Measurements from ENCODE around the gene ZNF469. TPM values are rescaled to one million over a fixed set of nuclear protein-coding genes. Genes with fewer than 3 reads are reported as not detected.

Gene ZNF469
- total RNA-seq (1 to 10 TPM; 1.3 to 1.9 (median 1.8) TPM), polyA plus RNA-seq (0.84 TPM)
- long read RNA-seq, donor 1, full-length matches to known transcripts = 5 of 5 reads
- long read RNA-seq, donor 1, partial matches to known transcripts = 0 of 5 reads
- long read RNA-seq, donor 1, other reads (novel, unspliced or antisense) = 0 of 5 reads
- long read RNA-seq, donor 2, full-length matches to known transcripts = 1 of 1 reads
- long read RNA-seq, donor 2, partial matches to known transcripts = 0 of 1 reads
- long read RNA-seq, donor 2, other reads (novel, unspliced or antisense) = 0 of 1 reads
- long read RNA-seq, donor 3, full-length matches to known transcripts = 2 of 2 reads
- long read RNA-seq, donor 3, partial matches to known transcripts = 0 of 2 reads
- long read RNA-seq, donor 3, other reads (novel, unspliced or antisense) = 0 of 2 reads
- long read RNA-seq, donor 4, full-length matches to known transcripts = 1 of 1 reads
- long read RNA-seq, donor 4, partial matches to known transcripts = 0 of 1 reads
- long read RNA-seq, donor 4, other reads (novel, unspliced or antisense) = 0 of 1 reads

- Histone ChIP-seq H3K27ac (ENCODE audit: low read length) (no peak within 1 kb of the TSS), H3K27me3 (ENCODE audit: control insufficient read depth, insufficient read depth) (no peaks in the 10 kb centered on the region), H3K4me3 (ENCODE audit: low read length) (peak within 1 kb of the TSS; percentile 50), H3K4me1 (ENCODE audit: control insufficient read depth, insufficient read depth, low read length) (no peaks in the 10 kb centered on the region), H3K9me3 (ENCODE audit: control insufficient read depth, low read length) (no peaks in the 10 kb centered on the region)
- intact Hi-C loops (cut with DNase I) = loop anchor here in 1 of 4 donors (10.0 kb wide), 1 partner anchor 188 kb away; no protein-coding TSS in a partner anchor
- DNase-seq (peak; percentile 28 to 74 (median 68)), ATAC-seq (peak; percentile 29 to 37)
- 8% methylated on average over 87 of the region's 87 CpGs for WGBS
Measured at GRCh38 chr16:88382491-88383400, at the start of gene ZNF469. Gene ZNF469, plus strand, starts transcription at chr16:88382959. Its CDS starts 44,512 bp downstream, at chr16:88427471.

- Histone ChIP-seq H3K27me3 (ENCODE audit: control insufficient read depth, insufficient read depth) (no peaks in the 10 kb centered on the region), H3K27ac (ENCODE audit: low read length) (no peak overlapping the region), H3K4me1 (ENCODE audit: control insufficient read depth, insufficient read depth, low read length) (no peaks in the 10 kb centered on the region), H3K4me3 (ENCODE audit: low read length) (no peak overlapping the region), H3K9me3 (ENCODE audit: control insufficient read depth, low read length) (no peaks in the 10 kb centered on the region)
- ATAC-seq = no peak
- WGBS = 81% methylated on average over 10 of the region's 10 CpGs
- DNase-seq = no peak
- intact Hi-C loops (cut with DNase I) = no loop called here
Measured at GRCh38 chr16:88333848-88334777, 48.6 kb upstream of the ZNF469 start.

GRCh38 chr16:88334778-88335720 lies 47.7 kb upstream of the ZNF469 start:
- no peaks in the 10 kb centered on the region for H3K4me1 ChIP-seq (ENCODE audit: control insufficient read depth, insufficient read depth, low read length)
- no peaks in the 10 kb centered on the region for H3K27me3 ChIP-seq (ENCODE audit: control insufficient read depth, insufficient read depth)
- WGBS = 84% methylated on average over 29 of the region's 29 CpGs
- no peaks in the 10 kb centered on the region for H3K9me3 ChIP-seq (ENCODE audit: control insufficient read depth, low read length)
- intact Hi-C loops (cut with DNase I) = no loop called here
- ATAC-seq = no peak
- H3K27ac ChIP-seq (ENCODE audit: low read length) = no peak overlapping the region
- peak in 1 of 3 donors; percentile 30 for DNase-seq
- no peak overlapping the region for H3K4me3 ChIP-seq (ENCODE audit: low read length)

- intact Hi-C loops (cut with DNase I) = no loop called here
- Histone ChIP-seq H3K27me3 (ENCODE audit: control insufficient read depth, insufficient read depth) (no peaks in the 10 kb centered on the region), H3K4me1 (ENCODE audit: control insufficient read depth, insufficient read depth, low read length) (no peaks in the 10 kb centered on the region), H3K9me3 (ENCODE audit: control insufficient read depth, low read length) (no peaks in the 10 kb centered on the region), H3K4me3 (ENCODE audit: low read length) (no peak overlapping the region), H3K27ac (ENCODE audit: low read length) (no peak overlapping the region)
- no peak for ATAC-seq
- WGBS = 94% methylated on average over 8 of the region's 8 CpGs
- DNase-seq = no peak
Measured at GRCh38 chr16:88337021-88337420, 45.7 kb upstream of the ZNF469 start.

GRCh38 chr16:88337538-88337937 lies 45.2 kb upstream of the ZNF469 start:
- WGBS = 90% methylated on average over 13 of the region's 13 CpGs
- no peaks in the 10 kb centered on the region for H3K9me3 ChIP-seq (ENCODE audit: control insufficient read depth, low read length)
- H3K4me1 ChIP-seq (ENCODE audit: control insufficient read depth, insufficient read depth, low read length) = no peaks in the 10 kb centered on the region
- intact Hi-C loops (cut with DNase I) = no loop called here
- ATAC-seq (no peak), DNase-seq (peak in 1 of 3 donors; percentile 5)
- no peak overlapping the region for H3K27ac ChIP-seq (ENCODE audit: low read length)
- H3K27me3 ChIP-seq (ENCODE audit: control insufficient read depth, insufficient read depth) = no peaks in the 10 kb centered on the region
- H3K4me3 ChIP-seq (ENCODE audit: low read length) = no peak overlapping the region

- Histone ChIP-seq H3K27me3 (ENCODE audit: control insufficient read depth, insufficient read depth) (no peaks in the 10 kb centered on the region), H3K27ac (ENCODE audit: low read length) (no peak overlapping the region), H3K4me3 (ENCODE audit: low read length) (no peak overlapping the region), H3K4me1 (ENCODE audit: control insufficient read depth, insufficient read depth, low read length) (no peaks in the 10 kb centered on the region), H3K9me3 (ENCODE audit: control insufficient read depth, low read length) (no peaks in the 10 kb centered on the region)
- peak in 2 of 3 donors; percentile 18 to 51 for DNase-seq
- 73% methylated on average over 16 of the region's 16 CpGs for WGBS
- intact Hi-C loops (cut with DNase I) = no loop called here
- peak in 1 of 2 donors; percentile 20 for ATAC-seq
Measured at GRCh38 chr16:88338111-88338510, 44.6 kb upstream of the ZNF469 start.

GRCh38 chr16:88338896-88339295 lies 43.9 kb upstream of the ZNF469 start:
- Histone ChIP-seq H3K27ac (ENCODE audit: low read length) (no peak overlapping the region), H3K9me3 (ENCODE audit: control insufficient read depth, low read length) (no peaks in the 10 kb centered on the region), H3K4me3 (ENCODE audit: low read length) (no peak overlapping the region), H3K4me1 (ENCODE audit: control insufficient read depth, insufficient read depth, low read length) (no peaks in the 10 kb centered on the region), H3K27me3 (ENCODE audit: control insufficient read depth, insufficient read depth) (no peaks in the 10 kb centered on the region)
- no peak for ATAC-seq
- intact Hi-C loops (cut with DNase I) = no loop called here
- WGBS = 80% methylated on average over 7 of the region's 7 CpGs
- peak in 1 of 3 donors; percentile 38 for DNase-seq

GRCh38 chr16:88339930-88340754 lies 42.6 kb upstream of the ZNF469 start:
- DNase-seq (peak in 2 of 3 donors; percentile 2 to 33), ATAC-seq (no peak)
- no peak overlapping the region for H3K4me3 ChIP-seq (ENCODE audit: low read length)
- H3K4me1 ChIP-seq (ENCODE audit: control insufficient read depth, insufficient read depth, low read length) = no peaks in the 10 kb centered on the region
- H3K27ac ChIP-seq (ENCODE audit: low read length) = no peak overlapping the region
- H3K9me3 ChIP-seq (ENCODE audit: control insufficient read depth, low read length) = no peaks in the 10 kb centered on the region
- intact Hi-C loops (cut with DNase I) = no loop called here
- 70% methylated on average over 20 of the region's 20 CpGs for WGBS
- H3K27me3 ChIP-seq (ENCODE audit: control insufficient read depth, insufficient read depth) = no peaks in the 10 kb centered on the region

- peak; percentile 9 to 44 (median 16) for DNase-seq
- H3K4me3 ChIP-seq (ENCODE audit: low read length) = no peak overlapping the region
- WGBS = 88% methylated on average over 11 of the region's 11 CpGs
- H3K27me3 ChIP-seq (ENCODE audit: control insufficient read depth, insufficient read depth) = no peaks in the 10 kb centered on the region
- no peak overlapping the region for H3K27ac ChIP-seq (ENCODE audit: low read length)
- no peak for ATAC-seq
- no peaks in the 10 kb centered on the region for H3K4me1 ChIP-seq (ENCODE audit: control insufficient read depth, insufficient read depth, low read length)
- no peaks in the 10 kb centered on the region for H3K9me3 ChIP-seq (ENCODE audit: control insufficient read depth, low read length)
- intact Hi-C loops (cut with DNase I) = no loop called here
Measured at GRCh38 chr16:88340755-88341150, 42.0 kb upstream of the ZNF469 start.

Measured in right cardiac atrium (tissue), 5 donors.